H1 (cell line): ENCODE measurements around the gene RTKN. TPM values are rescaled to one million over a fixed set of nuclear protein-coding genes. Genes with fewer than 3 reads are reported as not detected.

Source experiments
- CTCF ChIA-PET: fragments of 300-600 bp; sonication (Branson Sonifier 250); formaldehyde crosslinking; loops from one replicate; lab custom pipeline; 2021; ENCODE audit not compliant: partially characterized antibody; lab: Charles Lee
- POLR2A ChIA-PET: fragments of 300-600 bp; sonication (Branson Sonifier 250); formaldehyde crosslinking; loops from one replicate; lab custom pipeline; 2021; ENCODE audit warnings: inconsistent platforms; ENCODE audit not compliant: partially characterized antibody; lab: Charles Lee
- DNase-seq, 2 experiments: peaks; one replicate each; pipeline versions ENCODE4 v3.0.0 to v3.0.0-alpha.2; 2010 to 2022; ENCODE audit warnings: low spot score in 2 of 2, low read depth in 1 of 2, mixed read lengths in 1 of 2
- FAIRE-seq: peaks from 2 replicates; lab custom pipeline; 2011; peaks lifted over from hg19 to GRCh38; lab: Jason Lieb, UNC
- H2AFZ ChIP-seq: 2 replicates; pipeline ENCODE4 v1.8.1; 2012; ENCODE audit warnings: low read length, inconsistent platforms
- H2AK5ac ChIP-seq: 2 replicates; pipeline ENCODE4 v1.6.1; 2013; ENCODE audit warnings: low read depth, low read length
- H2BK120ac ChIP-seq: replicated peaks from 2 replicates; pipeline ENCODE3; 2013; ENCODE audit warnings: low read depth, low read length, inconsistent platforms
- H2BK12ac ChIP-seq: 2 replicates; pipeline ENCODE4 v1.6.1; 2013; ENCODE audit warnings: low read depth, low read length
- H2BK15ac ChIP-seq: 2 replicates; pipeline ENCODE4 v1.6.1; 2013; ENCODE audit warnings: low read length
- H2BK20ac ChIP-seq: 2 replicates; pipeline ENCODE4 v1.6.1; 2013; ENCODE audit warnings: low read length
- H2BK5ac ChIP-seq: 2 replicates; pipeline ENCODE4 v1.6.1; 2013; ENCODE audit warnings: low read depth, low read length
- H3K14ac ChIP-seq: 2 replicates; pipeline ENCODE4 v1.6.1; 2013; ENCODE audit warnings: inconsistent platforms; ENCODE audit not compliant: insufficient read length
- H3K18ac ChIP-seq: 2 replicates; pipeline ENCODE4 v1.6.1; 2013; ENCODE audit warnings: low read length; ENCODE audit errors: extremely low read depth
- H3K23ac ChIP-seq: 2 replicates; pipeline ENCODE4 v1.6.1; 2013; ENCODE audit warnings: inconsistent platforms; ENCODE audit not compliant: insufficient read length
- H3K23me2 ChIP-seq: 2 replicates; pipeline ENCODE4 v1.6.1; 2013; ENCODE audit warnings: low read depth, low read length
- H3K27ac ChIP-seq: 2 replicates; pipeline ENCODE4 v1.6.1; 2011; ENCODE audit warnings: low read depth, low read length, inconsistent platforms
- H3K27me3 ChIP-seq, 4 experiments: replicated peaks in 1 of 4; 1 replicate in 1 of 4; 2 replicates in 3 of 4; pipeline versions ENCODE4 v1.6.1 to v1.8.1; 2011 to 2013; ENCODE audit warnings: low read length in 3 of 4, mild to moderate bottlenecking in 3 of 4, inconsistent platforms in 2 of 4, mixed read lengths in 2 of 4, moderate library complexity in 1 of 4; ENCODE audit not compliant: control insufficient read depth in 3 of 4, insufficient read depth in 3 of 4; ENCODE audit errors: extremely low read depth in 1 of 4
- H3K36me3 ChIP-seq, 4 experiments: 2 replicates each; pipeline versions ENCODE4 v1.6.1 to v1.8.1; 2011 to 2013; ENCODE audit warnings: mild to moderate bottlenecking in 4 of 4, low read length in 3 of 4, moderate library complexity in 2 of 4, control low read depth in 1 of 4, inconsistent platforms in 1 of 4; ENCODE audit not compliant: insufficient read depth in 4 of 4, control insufficient read depth in 2 of 4
- H3K4ac ChIP-seq: replicated peaks from 2 replicates; pipeline ENCODE3; 2013; ENCODE audit warnings: low read length, low read depth, mixed read lengths, inconsistent platforms; ENCODE audit not compliant: insufficient read length
- H3K4me1 ChIP-seq, 4 experiments: replicated peaks in 1 of 4; 1 replicate in 1 of 4; 2 replicates in 3 of 4; pipeline versions ENCODE4 v1.6.1 to v1.8.1; 2011 to 2013; ENCODE audit warnings: low read length in 3 of 4, inconsistent platforms in 2 of 4, mixed read lengths in 1 of 4; ENCODE audit not compliant: insufficient read depth in 4 of 4, control insufficient read depth in 3 of 4
- H3K4me2 ChIP-seq, 2 experiments: 2 replicates each; pipeline versions ENCODE4 v1.6.1 to v1.8.1; 2011 to 2013; ENCODE audit warnings: low read depth in 2 of 2, low read length in 2 of 2, control low read depth in 1 of 2, inconsistent platforms in 1 of 2, mild to moderate bottlenecking in 1 of 2; ENCODE audit not compliant: insufficient read depth in 1 of 2
- H3K4me3 ChIP-seq, 4 experiments: fragments of 200-600, 300-600 bp in 1 of 4; sonication (generic), shearing (Covaris generic), sonication (Bioruptor Twin) in 1 of 4; 2 replicates each; pipeline versions ENCODE4 v1.5.1 to v1.8.1; 2011 to 2016; ENCODE audit warnings: low read length in 4 of 4, low read depth in 3 of 4, control low read depth in 2 of 4, inconsistent platforms in 2 of 4, mild to moderate bottlenecking in 2 of 4, mixed read lengths in 1 of 4, moderate library complexity in 1 of 4; ENCODE audit not compliant: insufficient read depth in 2 of 4; ENCODE audit errors: extremely low read depth in 1 of 4
- H3K56ac ChIP-seq: replicated peaks from 2 replicates; pipeline ENCODE3; 2013; ENCODE audit warnings: low read depth, mild to moderate bottlenecking, mixed read lengths, low read length, inconsistent platforms; ENCODE audit not compliant: insufficient read length
- H3K79me1 ChIP-seq: 2 replicates; pipeline ENCODE4 v1.6.1; 2013; ENCODE audit warnings: low read depth, low read length, control low read depth
- H3K79me2 ChIP-seq, 2 experiments: 2 replicates each; pipeline versions ENCODE4 v1.6.1 to v1.8.1; 2012 to 2013; ENCODE audit warnings: low read length in 2 of 2, mild to moderate bottlenecking in 2 of 2, inconsistent platforms in 1 of 2; ENCODE audit not compliant: insufficient read depth in 2 of 2, control insufficient read depth in 1 of 2
- H3K9ac ChIP-seq, 4 experiments: replicated peaks in 1 of 4; 1 replicate in 1 of 4; 2 replicates in 3 of 4; pipeline versions ENCODE4 v1.6.1 to v1.8.1; 2011 to 2013; ENCODE audit warnings: low read depth in 3 of 4, low read length in 3 of 4, control low read depth in 2 of 4, mild to moderate bottlenecking in 2 of 4, moderate library complexity in 2 of 4, inconsistent platforms in 1 of 4; ENCODE audit errors: extremely low read depth in 1 of 4
- H3K9me3 ChIP-seq, 2 experiments: 2 replicates each; pipeline versions ENCODE4 v1.6.1 to v1.8.1; 2012 to 2013; ENCODE audit warnings: mild to moderate bottlenecking in 2 of 2, moderate library complexity in 2 of 2, control low read depth in 1 of 2, inconsistent platforms in 1 of 2, low read depth in 1 of 2, low read length in 1 of 2, mixed read lengths in 1 of 2; ENCODE audit not compliant: insufficient read depth in 2 of 2
- H4K20me1 ChIP-seq, 2 experiments: replicated peaks in 1 of 2; 2 replicates each; pipeline versions ENCODE3 to v1.8.1; 2011 to 2013; ENCODE audit warnings: inconsistent platforms in 2 of 2, low read length in 2 of 2, mild to moderate bottlenecking in 1 of 2; ENCODE audit not compliant: insufficient read depth in 2 of 2, control insufficient read depth in 1 of 2
- H4K5ac ChIP-seq: 2 replicates; pipeline ENCODE4 v1.6.1; 2013; ENCODE audit warnings: low read length, low read depth, mixed read lengths, inconsistent platforms; ENCODE audit not compliant: insufficient read length
- H4K8ac ChIP-seq: 2 replicates; pipeline ENCODE4 v1.8.0; 2013; ENCODE audit warnings: mild to moderate bottlenecking, moderate library complexity, low read length, inconsistent platforms; ENCODE audit not compliant: insufficient read depth; ENCODE audit errors: extremely low read depth
- H4K91ac ChIP-seq: replicated peaks from 2 replicates; pipeline ENCODE3; 2013; ENCODE audit warnings: low read length, mixed read lengths, inconsistent platforms; ENCODE audit not compliant: insufficient read length
- GABPA ChIP-seq: IDR thresholded peaks from 2 replicates; pipeline ENCODE4 v1.6.1; 2011; ENCODE audit warnings: mild to moderate bottlenecking, low read length, moderate library complexity, borderline replicate concordance; ENCODE audit not compliant: insufficient read depth
- HDAC6 ChIP-seq: IDR thresholded peaks from one replicate; pipeline ENCODE4 v1.7.1; 2012; ENCODE audit warnings: low read depth, mild to moderate bottlenecking, inconsistent platforms, low read length, moderate library complexity
- KDM4A ChIP-seq: IDR thresholded peaks from one replicate; pipeline ENCODE4 v1.7.1; 2012; ENCODE audit warnings: low read depth, mild to moderate bottlenecking, moderate library complexity, low read length, inconsistent platforms; ENCODE audit not compliant: severe bottlenecking
- WGBS, 2 experiments: shearing (Covaris generic) in 1 of 2; methylation state at CpG; one replicate each; pipeline versions ENCODE4 v1.1.6 to v1.1.7; 2013 to 2015; ENCODE audit warnings: low lambda C conversion rate in 2 of 2, mixed read lengths in 2 of 2, inconsistent platforms in 1 of 2, low coverage in 1 of 2, missing lambda C conversion rate in 1 of 2; ENCODE audit not compliant: insufficient replicate concordance in 2 of 2, insufficient coverage in 1 of 2, insufficient read length in 1 of 2; ENCODE audit errors: extremely low coverage in 1 of 2, missing lambda C conversion rate in 1 of 2; 5-methylcytosine and 5-hydroxymethylcytosine counted together
- polyA plus RNA-seq, 7 experiments: library from polyadenylated mRNA; depleted of rRNA in 3 of 7; stranded (reverse) in 5 of 7; unstranded in 2 of 7; fragments of >200 nt in 5 of 7; fragments of 200-250 nt in 2 of 7; gene quantifications; 1 replicate in 5 of 7; 2 replicates in 1 of 7; 4 replicates in 1 of 7; pipeline versions ENCODE4 v1.2.1 to v1.2.3, GENCODE V29; 2011 to 2013; ENCODE audit warnings: missing spikeins in 2 of 7, mixed read lengths in 2 of 7
- total RNA-seq: library from RNA; stranded (reverse); fragmentation: NEBNext Ultra II Directional; extraction: Animal tissue kit (Norgen Biotek cat#: 25700); gene quantifications from 2 replicates; pipeline ENCODE4 v1.2.1, GENCODE V29; 2021

RTKN gene
- total and polyA plus RNA-seq, 2 of the 8 experiments (the other 6 are each of a cell fraction or from before 2014, with no cell fraction given), result 40.2 to 54.1 TPM

DNA sequence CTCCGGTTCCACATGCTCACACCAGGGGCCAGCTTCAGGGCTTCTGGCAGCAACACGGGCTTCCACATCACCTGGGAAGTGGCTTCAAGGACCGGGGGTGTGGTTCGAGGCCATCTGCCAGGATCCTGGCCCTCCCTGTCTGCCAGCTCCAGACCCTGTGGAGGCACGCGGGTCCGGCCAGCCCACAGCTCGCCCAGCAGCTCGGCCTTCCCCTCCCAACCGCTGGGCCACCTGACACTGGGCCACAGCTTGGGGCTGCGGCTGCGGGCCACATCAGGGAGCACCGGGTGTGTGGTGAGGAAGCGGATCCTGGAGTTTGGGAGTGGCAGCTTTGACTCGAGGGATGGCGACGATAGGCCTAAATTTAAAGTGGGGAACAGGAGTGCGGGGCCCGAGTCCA, 27.3 kb downstream of the RTKN start:
- FAIRE-seq, result no peak
- no peaks in the 10 kb centered on the region for H3K36me3 ChIP-seq
- ChIA-PET POLR2A (interaction anchor here (0.5 to 0.9 kb wide), 4 partner anchors 9 to 44 kb away, joined by 3 to 4 read pairs (median 3); partner anchors contain the start of gene WBP1), CTCF (interaction anchor here (0.7 to 4.0 kb wide), 4 partner anchors 14 to 28 kb away, joined by 3 to 19 read pairs (median 4); no protein-coding TSS in a partner anchor)
- H4K20me1 ChIP-seq, result no peaks in the 10 kb centered on the region
- H3K79me2 ChIP-seq, result no peaks in the 10 kb centered on the region
- no peak overlapping the region for H2BK12ac ChIP-seq
- H3K4me2 ChIP-seq, result peak overlapping the region in 1 of 2 experiments; percentile 52; a peak in 1 of 4 replicates
- no peaks in the 10 kb centered on the region for H3K23me2 ChIP-seq
- H3K9ac ChIP-seq, result no peak overlapping the region
- DNase-seq, result no peak
- no peak overlapping the region for H3K23ac ChIP-seq
- no peak overlapping the region for H3K14ac ChIP-seq
- 90% methylated on average over 14 of the region's 19 CpGs; no CpG with 5 or more reads in 1 of the 2 experiments for WGBS, 2 experiments
- no peak overlapping the region for H3K56ac ChIP-seq
- no peak overlapping the region for H2AFZ ChIP-seq
- 0 out of 2 replicates have a peak overlapping the region, but pooled peaks have one; percentile 29 for H2BK15ac ChIP-seq
- H4K5ac ChIP-seq, result no peak overlapping the region
- no peak overlapping the region for H3K18ac ChIP-seq
- no peak overlapping the region for H2BK120ac ChIP-seq
- H2BK5ac ChIP-seq, result no peak overlapping the region
- no peak overlapping the region for H3K4me3 ChIP-seq
- no peaks in the 10 kb centered on the region for H3K79me1 ChIP-seq
- no peaks in the 10 kb centered on the region for H3K27me3 ChIP-seq
- no peak overlapping the region for H2BK20ac ChIP-seq
- no peak overlapping the region for H3K27ac ChIP-seq
- H3K4me1 ChIP-seq, result peaks cover 0 to 13% (median 0%) of the 10 kb centered on the region in 4 experiments; a peak in 3 of 7 replicates
- H4K91ac ChIP-seq, result no peak overlapping the region
- H3K4ac ChIP-seq, result no peak overlapping the region
- peak overlapping the region; percentile 89 for H4K8ac ChIP-seq
- H3K9me3 ChIP-seq, result no peaks in the 10 kb centered on the region
- no peak overlapping the region for H2AK5ac ChIP-seq
- TF ChIP-seq GABPA (no peak), HDAC6 (no peak), KDM4A (no peak)
